SU-DHL-6 (cell line): ENCODE data around the gene SIK2.

ENCODE experiments used
- CTCF ChIP-seq: fragments of 200-600 bp; sonication (generic); IDR thresholded peaks from one replicate; pipeline ENCODE4 v1.5.1; 2017; ENCODE audit warnings: antibody characterized with exemption, mild to moderate bottlenecking, low read length, moderate library complexity; ENCODE audit not compliant: insufficient read depth, poor library complexity, severe bottlenecking
- EZH2phosphoT487 ChIP-seq: fragments of 200-600 bp; sonication (generic), shearing (Covaris generic); conservative IDR thresholded peaks from 2 replicates; pipeline ENCODE4 v1.6.1; 2018; ENCODE audit warnings: mild to moderate bottlenecking, antibody characterized with exemption, low read length, moderate library complexity, mixed read lengths

GRCh38 chr11:111693224-111693937 lies 91.1 kb downstream of the SIK2 start:
- TF ChIP-seq CTCF: no peak
- no peak for TF ChIP-seq EZH2phosphoT487
